GM08714 (cell line): ENCODE results near the gene OTUD5.

Experiments used
- H3K4me3 ChIP-seq: fragments of 200-500 bp; sonication (Bioruptor generic); 2 replicates; pipeline ENCODE4 v1.5.1; 2014; ENCODE audit warnings: mild to moderate bottlenecking, low read length, inconsistent platforms
- ZNF274 ChIP-seq: IDR thresholded peaks from 2 replicates; pipeline ENCODE4 v1.6.1; 2012; ENCODE audit warnings: mild to moderate bottlenecking, low read depth, low read length

Gene OTUD5

GRCh38 chrX:48960291-48960690 is 2.9 kb upstream of the OTUD5 start:
- no peak overlapping the region for H3K4me3 ChIP-seq
- no peak for TF ChIP-seq ZNF274

GRCh38 chrX:48958635-48959094 is 1.3 kb upstream of the OTUD5 start:
- peak overlapping the region; percentile 75; the same call in 1 of the 2 replicates for H3K4me3 ChIP-seq
- TF ChIP-seq ZNF274, result no peak

- TF ChIP-seq ZNF274, result no peak
- peak overlapping the region; percentile 75; the same call in 1 of the 2 replicates for H3K4me3 ChIP-seq
Observed at GRCh38 chrX:48957827-48958634, 624 bp upstream of the OTUD5 start.

GRCh38 chrX:48956728-48957414 is 536 bp downstream of the OTUD5 start:
- H3K4me3 ChIP-seq, result peak overlapping the region; percentile 71
- no peak for TF ChIP-seq ZNF274

- no peak overlapping the region for H3K4me3 ChIP-seq
- TF ChIP-seq ZNF274, result no peak
Observed at GRCh38 chrX:48948589-48948988, 8.8 kb downstream of the OTUD5 start.

GRCh38 chrX:48945517-48946348 is 11.7 kb downstream of the OTUD5 start:
- no peak for TF ChIP-seq ZNF274
- no peak overlapping the region for H3K4me3 ChIP-seq

GRCh38 chrX:48942895-48943294 is 14.5 kb downstream of the OTUD5 start:
- TF ChIP-seq ZNF274, result no peak
- H3K4me3 ChIP-seq, result no peak overlapping the region

GRCh38 chrX:48940404-48940955 is 16.9 kb downstream of the OTUD5 start:
- no peak overlapping the region for H3K4me3 ChIP-seq
- TF ChIP-seq ZNF274, result no peak

GRCh38 chrX:48939524-48940228 is 17.7 kb downstream of the OTUD5 start:
- no peak overlapping the region; the same call in 1 of the 2 replicates for H3K4me3 ChIP-seq
- TF ChIP-seq ZNF274, result no peak

- no peak overlapping the region; the same call in 1 of the 2 replicates for H3K4me3 ChIP-seq
- no peak for TF ChIP-seq ZNF274
Observed at GRCh38 chrX:48938721-48939425, 18.5 kb downstream of the OTUD5 start.

GRCh38 chrX:48937054-48937907 is 20.1 kb downstream of the OTUD5 start:
- H3K4me3 ChIP-seq, result peak overlapping the region; percentile 8; the same call in 1 of the 2 replicates

GRCh38 chrX:48936429-48937053 is 20.9 kb downstream of the OTUD5 start:
- H3K4me3 ChIP-seq, result no peak overlapping the region; the same call in 1 of the 2 replicates
- no peak for TF ChIP-seq ZNF274

More at GRCh38 chrX:48937054-48937907, 20.1 kb downstream of the OTUD5 start:
- no peak for TF ChIP-seq ZNF274
